Naive thymus-derived CD8-positive, alpha-beta T cell (primary cell): ENCODE measurements around the gene C1orf210. TPM values are rescaled to one million over a fixed set of nuclear protein-coding genes. Genes with fewer than 3 reads are reported as not detected.

Source experiments
- ATAC-seq, 2 donors: fragments of 150-1000 bp; cut with Tn5 transposase in 1 of 2; sonication (Bioruptor Pico), chemical (Tn5 transposase) in 1 of 2; 1 replicate in 1 of 2; 2 replicates in 1 of 2; pipeline ENCODE4 v1.10.0; 2021; ENCODE audit warnings: mild to moderate bottlenecking in 2 of 2, moderate library complexity in 2 of 2
- POLR2A ChIA-PET: fragments of 350-600 bp; sonication (Branson Sonifier 250); formaldehyde crosslinking; loops from one replicate; lab custom pipeline; 2021; ENCODE audit warnings: antibody characterized with exemption; lab: Charles Lee
- DNase-seq, 10 donors: peaks; one replicate each; pipeline versions ENCODE4 v3.0.0 to v3.0.0-alpha.2; 2020 to 2022
- H3K27ac Mint-ChIP-seq, 10 donors: one replicate each; pipeline ENCODE4 v1.8.0; 2020 to 2022; ENCODE audit warnings: mild to moderate bottlenecking in 10 of 10, mixed read lengths in 10 of 10, moderate library complexity in 4 of 10, inconsistent platforms in 1 of 10
- H3K27me3 Mint-ChIP-seq, 5 donors: one replicate each; pipeline ENCODE4 v1.8.0; 2021 to 2022; ENCODE audit warnings: mixed read lengths in 5 of 5
- H3K36me3 Mint-ChIP-seq, 3 donors: one replicate each; pipeline ENCODE4 v1.8.0; 2020 to 2022; ENCODE audit warnings: mixed read lengths in 3 of 3, mild to moderate bottlenecking in 2 of 3, inconsistent platforms in 1 of 3
- H3K4me1 Mint-ChIP-seq, 4 donors: one replicate each; pipeline ENCODE4 v1.8.0; 2021 to 2022; ENCODE audit warnings: mixed read lengths in 4 of 4
- H3K4me3 Mint-ChIP-seq, 10 donors: one replicate each; pipeline ENCODE4 v1.8.0; 2020 to 2022; ENCODE audit warnings: mild to moderate bottlenecking in 10 of 10, mixed read lengths in 10 of 10, moderate library complexity in 6 of 10, inconsistent platforms in 1 of 10
- H3K9me3 Mint-ChIP-seq, 9 donors: one replicate each; pipeline ENCODE4 v1.8.0; 2020 to 2022; ENCODE audit warnings: mixed read lengths in 9 of 9, mild to moderate bottlenecking in 3 of 9, inconsistent platforms in 1 of 9, moderate library complexity in 1 of 9
- polyA plus RNA-seq, 3 donors: library from polyadenylated mRNA; unstranded; fragments of 300-500 nt; fragmentation: Illumina TruSeq; gene quantifications; one replicate each; pipeline ENCODE4 v1.2.3, GENCODE V29; 2021
- total RNA-seq, 8 experiments: library from RNA in 2 of 8; stranded (reverse) in 2 of 8; gene quantifications; one replicate each; pipeline ENCODE4 v1.2.3 and lab custom pipeline; 2021 to 2026

C1orf210 gene
- total and polyA plus RNA-seq, 5 experiments from 2014 or later: 0.13 TPM; not detected in 4

DNA sequence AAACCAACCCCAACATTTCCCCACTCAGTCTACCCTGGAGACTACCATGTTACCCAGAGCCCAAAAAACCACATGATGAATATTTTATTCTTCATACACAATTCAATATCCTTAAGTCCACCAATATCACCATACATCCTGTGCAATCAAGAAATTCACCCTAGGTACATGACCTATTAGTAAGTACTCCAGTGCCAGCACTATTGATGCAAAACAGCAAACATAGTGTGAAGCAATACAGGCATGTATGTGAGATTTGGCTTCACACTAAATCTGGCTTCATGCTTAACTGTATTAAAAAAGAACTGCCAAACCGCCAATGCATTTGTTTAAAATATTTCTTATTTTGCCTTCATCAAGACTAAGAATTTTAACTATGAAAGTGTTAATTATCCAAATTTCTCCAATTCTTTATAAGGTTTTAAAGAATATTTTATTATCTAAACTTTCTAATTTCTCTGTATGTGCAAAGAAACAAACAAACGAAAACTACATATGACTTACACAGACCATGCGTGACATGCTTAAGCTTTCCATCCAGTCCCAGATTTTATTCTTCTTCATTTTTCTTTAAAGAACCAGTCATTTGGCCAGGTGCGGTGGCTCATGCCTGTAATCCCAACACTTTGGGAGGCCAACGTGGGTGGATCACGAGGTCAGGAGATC, 38.0 kb downstream of the C1orf210 start:
- ATAC-seq (no peak), DNase-seq (no peak)
- no peak overlapping the region for H3K27ac Mint-ChIP-seq
- H3K9me3 Mint-ChIP-seq: no peaks in the 10 kb centered on the region
- H3K36me3 Mint-ChIP-seq: no peaks in the 10 kb centered on the region
- POLR2A ChIA-PET: no interaction called here
- H3K27me3 Mint-ChIP-seq: peaks cover 0 to 10% (median 2%) of the 10 kb centered on the region in 5 donors
- H3K4me1 Mint-ChIP-seq: no peaks in the 10 kb centered on the region
- H3K4me3 Mint-ChIP-seq: no peak overlapping the region

GRCh38 chr1:43246466-43247213, 38.7 kb downstream of the C1orf210 start:
- POLR2A ChIA-PET: no interaction called here
- DNase-seq: no peak
- no peaks in the 10 kb centered on the region for H3K36me3 Mint-ChIP-seq
- no peak for ATAC-seq
- H3K4me3 Mint-ChIP-seq: no peak overlapping the region
- H3K4me1 Mint-ChIP-seq: no peaks in the 10 kb centered on the region
- peaks cover 0 to 10% (median 2%) of the 10 kb centered on the region in 5 donors for H3K27me3 Mint-ChIP-seq
- no peaks in the 10 kb centered on the region for H3K9me3 Mint-ChIP-seq
- H3K27ac Mint-ChIP-seq: no peak overlapping the region

DNA sequence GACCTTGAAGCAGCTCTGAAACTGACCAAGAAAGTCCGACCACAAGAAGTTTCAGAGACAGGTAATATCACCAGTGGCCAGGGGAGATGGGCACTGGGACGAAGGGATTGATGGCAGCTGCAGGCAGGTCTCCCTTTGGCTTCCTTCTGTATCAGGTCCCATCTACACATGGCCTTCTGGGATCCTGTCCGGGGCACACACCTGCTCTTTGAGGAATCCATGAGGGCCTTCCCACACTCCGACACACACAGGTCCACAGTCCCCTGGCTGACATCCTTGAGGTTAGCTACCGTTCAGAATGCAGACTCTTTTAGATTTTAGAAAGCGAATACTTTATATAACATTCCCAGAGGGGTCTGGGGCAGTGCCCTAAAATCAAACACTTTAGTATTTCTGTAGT, 42.1 kb downstream of the C1orf210 start:
- H3K4me3 Mint-ChIP-seq: no peak overlapping the region
- H3K4me1 Mint-ChIP-seq: peaks cover 0 to 20% (median 0%) of the 10 kb centered on the region in 4 donors
- H3K36me3 Mint-ChIP-seq: peaks cover 0 to 3% (median 0%) of the 10 kb centered on the region in 3 donors
- POLR2A ChIA-PET: no interaction called here
- ATAC-seq: no peak
- DNase-seq: no peak
- no peak overlapping the region for H3K27ac Mint-ChIP-seq
- H3K27me3 Mint-ChIP-seq: peaks cover 0 to 6% (median 2%) of the 10 kb centered on the region in 5 donors
- peaks cover 0 to 7% (median 0%) of the 10 kb centered on the region in 9 donors for H3K9me3 Mint-ChIP-seq

- Mint-ChIP-seq H3K4me1 (peaks cover 0 to 23% (median 0%) of the 10 kb centered on the region in 4 donors), H3K9me3 (peaks cover 0 to 7% (median 0%) of the 10 kb centered on the region in 9 donors), H3K27me3 (peaks cover 0 to 6% (median 1%) of the 10 kb centered on the region in 5 donors), H3K36me3 (peaks cover 0 to 3% (median 0%) of the 10 kb centered on the region in 3 donors), H3K27ac (no peak overlapping the region), H3K4me3 (no peak overlapping the region)
- POLR2A ChIA-PET: no interaction called here
- DNase-seq: peak in 1 of 10 donors; percentile 8
- no peak for ATAC-seq
Measured at GRCh38 chr1:43241413-43241836, 44.0 kb downstream of the C1orf210 start.

DNA sequence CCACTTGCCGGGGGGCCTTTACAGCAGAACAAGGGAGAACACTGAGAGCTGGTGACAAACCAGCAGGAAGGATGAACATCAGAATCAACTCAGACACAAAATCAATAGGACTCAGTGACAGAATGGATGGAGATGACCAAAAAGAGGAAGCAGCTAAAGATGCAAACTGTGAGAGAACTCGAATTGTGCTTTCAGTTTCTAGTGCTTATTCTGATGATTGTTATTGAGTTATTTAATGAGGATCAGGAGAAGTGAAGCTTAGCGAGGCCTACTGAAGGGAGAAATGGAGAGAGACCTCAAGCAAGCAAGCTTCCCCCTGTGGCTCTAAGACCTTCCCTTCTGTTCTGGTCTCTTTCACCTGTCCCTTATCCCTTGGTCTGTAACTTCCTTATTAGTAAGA, 45.9 kb downstream of the C1orf210 start:
- Mint-ChIP-seq H3K27me3 (peaks cover 1 to 13% (median 4%) of the 10 kb centered on the region in 5 donors), H3K27ac (peak overlapping the region in 2 of 10 donors; percentile 4 to 62), H3K36me3 (peaks cover 0 to 3% (median 0%) of the 10 kb centered on the region in 3 donors), H3K4me1 (peaks cover 0 to 23% (median 0%) of the 10 kb centered on the region in 4 donors), H3K4me3 (no peak overlapping the region), H3K9me3 (peaks cover 0 to 7% (median 0%) of the 10 kb centered on the region in 9 donors)
- POLR2A ChIA-PET: no interaction called here
- DNase-seq: no peak
- no peak for ATAC-seq

GRCh38 chr1:43238991-43239469, 46.4 kb downstream of the C1orf210 start:
- H3K27ac Mint-ChIP-seq: peak overlapping the region in 3 of 10 donors; percentile 62 to 87 (median 85)

GRCh38 chr1:43238085-43238484, 47.3 kb downstream of the C1orf210 start:
- Mint-ChIP-seq H3K27ac (no peak overlapping the region), H3K4me3 (no peak overlapping the region), H3K4me1 (peaks cover 0 to 23% (median 0%) of the 10 kb centered on the region in 4 donors), H3K9me3 (peaks cover 0 to 7% (median 0%) of the 10 kb centered on the region in 9 donors), H3K36me3 (peaks cover 0 to 3% (median 0%) of the 10 kb centered on the region in 3 donors), H3K27me3 (peaks cover 1 to 14% (median 3%) of the 10 kb centered on the region in 5 donors)
- POLR2A ChIA-PET: no interaction called here
- DNase-seq: peak in 1 of 10 donors; percentile 10
- ATAC-seq: no peak

More at GRCh38 chr1:43238991-43239469, 46.4 kb downstream of the C1orf210 start:
- peaks cover 0 to 7% (median 0%) of the 10 kb centered on the region in 9 donors for H3K9me3 Mint-ChIP-seq
- ATAC-seq: no peak
- peaks cover 0 to 23% (median 0%) of the 10 kb centered on the region in 4 donors for H3K4me1 Mint-ChIP-seq
- H3K4me3 Mint-ChIP-seq: no peak overlapping the region
- H3K27me3 Mint-ChIP-seq: peaks cover 0 to 13% (median 3%) of the 10 kb centered on the region in 5 donors
- no peak for DNase-seq
- POLR2A ChIA-PET: no interaction called here
- H3K36me3 Mint-ChIP-seq: peaks cover 0 to 3% (median 0%) of the 10 kb centered on the region in 3 donors

- ATAC-seq (no peak), DNase-seq (peak in 1 of 10 donors; percentile 0)
- H3K4me1 Mint-ChIP-seq: peaks cover 0 to 23% (median 0%) of the 10 kb centered on the region in 4 donors
- H3K36me3 Mint-ChIP-seq: peaks cover 0 to 3% (median 0%) of the 10 kb centered on the region in 3 donors
- POLR2A ChIA-PET: no interaction called here
- H3K27me3 Mint-ChIP-seq: peaks cover 1 to 14% (median 3%) of the 10 kb centered on the region in 5 donors
- peaks cover 0 to 7% (median 0%) of the 10 kb centered on the region in 9 donors for H3K9me3 Mint-ChIP-seq
- no peak overlapping the region for H3K27ac Mint-ChIP-seq
- H3K4me3 Mint-ChIP-seq: no peak overlapping the region
Measured at GRCh38 chr1:43237121-43237520, 48.3 kb downstream of the C1orf210 start.

DNA sequence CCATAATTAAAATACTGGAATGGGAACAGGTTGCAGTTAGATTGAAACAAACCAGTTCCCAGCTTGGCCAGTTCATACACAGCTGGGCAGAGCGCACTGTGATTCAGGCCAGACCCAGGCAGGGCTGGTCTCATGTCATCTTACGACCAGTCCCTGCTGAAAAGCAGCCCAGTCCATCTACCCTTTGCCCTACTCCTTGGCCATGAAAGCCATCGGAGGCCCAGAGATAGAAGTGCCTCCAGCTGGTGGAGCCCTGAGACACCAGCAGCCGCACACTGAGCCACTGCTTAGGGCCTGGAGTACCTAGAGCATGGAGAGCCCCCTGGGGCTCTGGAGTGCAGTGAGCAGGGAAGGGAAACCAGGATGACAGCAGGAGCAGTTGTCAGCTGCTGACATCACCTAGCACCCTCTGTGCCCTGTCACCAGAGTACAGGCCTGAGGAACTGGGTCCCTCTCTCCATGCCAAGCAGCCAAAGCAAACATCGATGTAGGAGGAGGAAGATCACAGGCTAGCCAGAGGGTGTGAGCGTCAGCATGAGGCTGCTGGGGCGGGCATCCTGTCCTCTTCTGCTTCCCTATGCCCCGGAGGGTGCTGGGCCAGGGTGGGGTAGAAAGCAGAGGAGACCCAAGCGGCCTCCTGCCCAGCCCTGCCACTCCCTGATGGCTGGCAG, 49.8 kb downstream of the C1orf210 start:
- no peak overlapping the region for H3K27ac Mint-ChIP-seq
- peak in 1 of 10 donors; percentile 14 for DNase-seq
- H3K27me3 Mint-ChIP-seq: peaks cover 1 to 14% (median 4%) of the 10 kb centered on the region in 5 donors
- POLR2A ChIA-PET: no interaction called here
- H3K4me3 Mint-ChIP-seq: no peak overlapping the region
- H3K36me3 Mint-ChIP-seq: peaks cover 0 to 2% (median 0%) of the 10 kb centered on the region in 3 donors
- no peak for ATAC-seq
- peaks cover 0 to 23% (median 0%) of the 10 kb centered on the region in 4 donors for H3K4me1 Mint-ChIP-seq
- H3K9me3 Mint-ChIP-seq: peaks cover 0 to 5% (median 0%) of the 10 kb centered on the region in 9 donors

GRCh38 chr1:43235040-43235439, 50.3 kb downstream of the C1orf210 start:
- no peak for ATAC-seq
- Mint-ChIP-seq H3K36me3 (no peaks in the 10 kb centered on the region), H3K27ac (peak overlapping the region in 1 of 10 donors; percentile 10), H3K9me3 (no peaks in the 10 kb centered on the region), H3K27me3 (peaks cover 1 to 11% (median 5%) of the 10 kb centered on the region in 5 donors), H3K4me3 (no peak overlapping the region), H3K4me1 (peaks cover 0 to 19% (median 0%) of the 10 kb centered on the region in 4 donors)
- POLR2A ChIA-PET: no interaction called here
- DNase-seq: no peak

- Mint-ChIP-seq H3K4me3 (no peak overlapping the region), H3K36me3 (no peaks in the 10 kb centered on the region), H3K4me1 (peaks cover 0 to 13% (median 0%) of the 10 kb centered on the region in 4 donors), H3K27me3 (peaks cover 1 to 11% (median 5%) of the 10 kb centered on the region in 5 donors), H3K9me3 (no peaks in the 10 kb centered on the region), H3K27ac (no peak overlapping the region)
- DNase-seq (no peak), ATAC-seq (no peak)
- POLR2A ChIA-PET: no interaction called here
Measured at GRCh38 chr1:43234267-43234666, 51.1 kb downstream of the C1orf210 start.

- Mint-ChIP-seq H3K27me3 (peaks cover 1 to 11% (median 5%) of the 10 kb centered on the region in 5 donors), H3K9me3 (no peaks in the 10 kb centered on the region), H3K36me3 (no peaks in the 10 kb centered on the region), H3K27ac (peak overlapping the region in 1 of 10 donors; percentile 68), H3K4me3 (no peak overlapping the region), H3K4me1 (peaks cover 0 to 6% (median 0%) of the 10 kb centered on the region in 4 donors)
- DNase-seq (no peak), ATAC-seq (no peak)
- POLR2A ChIA-PET: no interaction called here
Measured at GRCh38 chr1:43233631-43234030, 51.8 kb downstream of the C1orf210 start.
